GM12801 (cell line): Measurements from ENCODE around the gene PDE7B.

Source experiments
- CTCF ChIP-seq: IDR thresholded peaks from one replicate; pipeline ENCODE4 v1.5.1; 2011; ENCODE audit warnings: control low read depth; ENCODE audit not compliant: insufficient read length; ENCODE audit errors: extremely low read depth

PDE7B gene

GRCh38 chr6:135999393-135999792 lies 147.9 kb downstream of the PDE7B start:
- no peak for TF ChIP-seq CTCF

- no peak for TF ChIP-seq CTCF
Observed at GRCh38 chr6:136007345-136007744, 155.8 kb downstream of the PDE7B start.

GRCh38 chr6:136011475-136011874 lies 160.0 kb downstream of the PDE7B start:
- no peak for TF ChIP-seq CTCF

GRCh38 chr6:136012198-136012887 lies 160.8 kb downstream of the PDE7B start:
- no peak for TF ChIP-seq CTCF

- TF ChIP-seq CTCF = no peak
Observed at GRCh38 chr6:136012943-136013342, 161.4 kb downstream of the PDE7B start.

GRCh38 chr6:136014454-136015437 lies 163.2 kb downstream of the PDE7B start:
- TF ChIP-seq CTCF = no peak

GRCh38 chr6:136015531-136015930 lies 164.0 kb downstream of the PDE7B start:
- no peak for TF ChIP-seq CTCF
